Astrocyte (in vitro differentiated cells and primary cell): Measurements from ENCODE around the gene CTNNBIP1. TPM values are rescaled to one million over a fixed set of nuclear protein-coding genes. Genes with fewer than 3 reads are reported as not detected.

Experiments used
- DNase-seq: peaks from one replicate; pipeline ENCODE4 v3.0.0-alpha.2; 2010; ENCODE audit warnings: low read depth
- FAIRE-seq: peaks from 2 replicates; lab custom pipeline; 2011; peaks lifted over from hg19 to GRCh38; lab: Jason Lieb, UNC
- H2AFZ ChIP-seq: 2 replicates; pipeline ENCODE4 v1.6.0; 2012; ENCODE audit warnings: low read depth, low read length, inconsistent platforms
- H3K27ac ChIP-seq: 2 replicates; pipeline ENCODE4 v1.5.1; 2011; ENCODE audit warnings: low read depth, low read length, inconsistent platforms
- H3K27me3 ChIP-seq: 2 replicates; pipeline ENCODE4 v1.6.0; 2011; ENCODE audit warnings: low read length, inconsistent platforms; ENCODE audit not compliant: insufficient read depth
- H3K36me3 ChIP-seq: 2 replicates; pipeline ENCODE4 v1.5.1; 2011; ENCODE audit warnings: low read length, inconsistent platforms; ENCODE audit not compliant: insufficient read depth
- H3K4me1 ChIP-seq: 2 replicates; pipeline ENCODE4 v1.5.1; 2011; ENCODE audit warnings: low read length, inconsistent platforms; ENCODE audit not compliant: insufficient read depth
- H3K4me2 ChIP-seq: 2 replicates; pipeline ENCODE4 v1.6.0; 2012; ENCODE audit warnings: low read length, inconsistent platforms
- H3K4me3 ChIP-seq: 2 replicates; pipeline ENCODE4 v1.5.1; 2011; ENCODE audit warnings: low read depth, mild to moderate bottlenecking, low read length, inconsistent platforms; ENCODE audit not compliant: insufficient read depth
- H3K79me2 ChIP-seq: 2 replicates; pipeline ENCODE4 v1.6.0; 2012; ENCODE audit warnings: mild to moderate bottlenecking, low read length, inconsistent platforms; ENCODE audit not compliant: insufficient read depth
- H3K9ac ChIP-seq: 2 replicates; pipeline ENCODE4 v1.6.0; 2012; ENCODE audit warnings: mild to moderate bottlenecking, low read length, inconsistent platforms
- H3K9me3 ChIP-seq: 2 replicates; pipeline ENCODE4 v1.5.1; 2012; ENCODE audit warnings: low read depth, mild to moderate bottlenecking, low read length, inconsistent platforms; ENCODE audit not compliant: insufficient read depth
- H4K20me1 ChIP-seq: 2 replicates; pipeline ENCODE4 v1.6.0; 2012; ENCODE audit warnings: low read length, inconsistent platforms; ENCODE audit not compliant: insufficient read depth
- H3K27ac Mint-ChIP-seq: one replicate; pipeline ENCODE4 v1.8.0; 2021; ENCODE audit warnings: mild to moderate bottlenecking, mixed read lengths; ENCODE audit not compliant: unreplicated experiment
- H3K27me3 Mint-ChIP-seq: one replicate; pipeline ENCODE4 v1.8.0; 2021; ENCODE audit warnings: low read depth, mixed read lengths; ENCODE audit not compliant: unreplicated experiment
- H3K36me3 Mint-ChIP-seq: one replicate; pipeline ENCODE4 v1.8.0; 2021; ENCODE audit warnings: low read depth, mixed read lengths; ENCODE audit not compliant: unreplicated experiment
- H3K4me1 Mint-ChIP-seq: one replicate; pipeline ENCODE4 v1.8.0; 2021; ENCODE audit warnings: low read depth, mixed read lengths; ENCODE audit not compliant: unreplicated experiment
- H3K4me3 Mint-ChIP-seq: one replicate; pipeline ENCODE4 v1.8.0; 2021; ENCODE audit warnings: mild to moderate bottlenecking, moderate library complexity, mixed read lengths; ENCODE audit not compliant: unreplicated experiment
- H3K9me3 Mint-ChIP-seq: one replicate; pipeline ENCODE4 v1.8.0; 2021; ENCODE audit warnings: mild to moderate bottlenecking, mixed read lengths; ENCODE audit not compliant: unreplicated experiment
- EZH2 ChIP-seq: IDR thresholded peaks from 2 replicates; pipeline ENCODE4 v1.6.1; 2012; ENCODE audit warnings: mild to moderate bottlenecking, low read length, inconsistent platforms; ENCODE audit not compliant: insufficient read depth
- total RNA-seq: library from RNA; stranded (reverse); gene quantifications from 2 replicates; pipeline ENCODE4 v1.2.1, GENCODE V29; 2021
- TF ChIP-seq, protein P1 (sequence below): IDR thresholded peaks from 2 replicates; pipeline ENCODE4 v1.5.1; 2011; ENCODE audit warnings: low read depth, mild to moderate bottlenecking, inconsistent platforms, low read length, moderate library complexity; ENCODE audit not compliant: insufficient read depth

Gene CTNNBIP1
- total RNA-seq, 1 donor from 2014 or later, result 53.7 TPM

DNA sequence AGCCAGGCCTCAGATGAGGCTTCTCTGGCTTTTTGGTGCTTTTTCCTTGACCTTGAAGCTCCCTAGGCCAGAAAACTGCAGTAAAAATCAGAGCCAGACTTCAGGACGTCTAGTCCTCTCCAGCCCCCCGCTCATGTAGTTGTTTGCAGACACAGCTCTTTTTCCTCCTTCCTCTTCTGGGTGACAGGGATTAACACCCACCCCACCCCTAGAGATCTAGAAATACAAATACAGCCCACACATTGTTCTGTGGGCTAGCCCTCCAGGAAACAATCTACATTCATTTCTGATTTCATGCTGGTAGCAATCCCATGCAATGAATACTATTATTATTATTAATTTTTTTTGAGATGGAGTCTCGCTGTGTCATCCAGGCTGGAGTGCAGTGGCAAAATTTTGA, 76.4 kb downstream of the CTNNBIP1 start:
- Histone ChIP-seq H3K79me2 (no peaks in the 10 kb centered on the region), H3K4me3 (no peak overlapping the region), H3K9me3 (no peaks in the 10 kb centered on the region), H3K36me3 (no peaks in the 10 kb centered on the region), H3K4me1 (peaks cover 10% of the 10 kb centered on the region), H2AFZ (no peak overlapping the region), H3K27ac (no peak overlapping the region), H4K20me1 (no peaks in the 10 kb centered on the region), H3K4me2 (no peak overlapping the region), H3K27me3 (no peaks in the 10 kb centered on the region), H3K9ac (no peak overlapping the region)
- DNase-seq, result no peak
- H3K27me3 Mint-ChIP-seq, result peaks cover 12% of the 10 kb centered on the region
- FAIRE-seq, result no peak
- H3K36me3 Mint-ChIP-seq, result no peaks in the 10 kb centered on the region
- TF ChIP-seq EZH2, result no peak
- TF ChIP-seq, protein P1, sequence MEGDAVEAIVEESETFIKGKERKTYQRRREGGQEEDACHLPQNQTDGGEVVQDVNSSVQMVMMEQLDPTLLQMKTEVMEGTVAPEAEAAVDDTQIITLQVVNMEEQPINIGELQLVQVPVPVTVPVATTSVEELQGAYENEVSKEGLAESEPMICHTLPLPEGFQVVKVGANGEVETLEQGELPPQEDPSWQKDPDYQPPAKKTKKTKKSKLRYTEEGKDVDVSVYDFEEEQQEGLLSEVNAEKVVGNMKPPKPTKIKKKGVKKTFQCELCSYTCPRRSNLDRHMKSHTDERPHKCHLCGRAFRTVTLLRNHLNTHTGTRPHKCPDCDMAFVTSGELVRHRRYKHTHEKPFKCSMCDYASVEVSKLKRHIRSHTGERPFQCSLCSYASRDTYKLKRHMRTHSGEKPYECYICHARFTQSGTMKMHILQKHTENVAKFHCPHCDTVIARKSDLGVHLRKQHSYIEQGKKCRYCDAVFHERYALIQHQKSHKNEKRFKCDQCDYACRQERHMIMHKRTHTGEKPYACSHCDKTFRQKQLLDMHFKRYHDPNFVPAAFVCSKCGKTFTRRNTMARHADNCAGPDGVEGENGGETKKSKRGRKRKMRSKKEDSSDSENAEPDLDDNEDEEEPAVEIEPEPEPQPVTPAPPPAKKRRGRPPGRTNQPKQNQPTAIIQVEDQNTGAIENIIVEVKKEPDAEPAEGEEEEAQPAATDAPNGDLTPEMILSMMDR, result no peak
- H3K27ac Mint-ChIP-seq, result no peak overlapping the region
- no peak overlapping the region for H3K4me3 Mint-ChIP-seq
- peaks cover 1% of the 10 kb centered on the region for H3K4me1 Mint-ChIP-seq
- H3K9me3 Mint-ChIP-seq, result no peaks in the 10 kb centered on the region

DNA sequence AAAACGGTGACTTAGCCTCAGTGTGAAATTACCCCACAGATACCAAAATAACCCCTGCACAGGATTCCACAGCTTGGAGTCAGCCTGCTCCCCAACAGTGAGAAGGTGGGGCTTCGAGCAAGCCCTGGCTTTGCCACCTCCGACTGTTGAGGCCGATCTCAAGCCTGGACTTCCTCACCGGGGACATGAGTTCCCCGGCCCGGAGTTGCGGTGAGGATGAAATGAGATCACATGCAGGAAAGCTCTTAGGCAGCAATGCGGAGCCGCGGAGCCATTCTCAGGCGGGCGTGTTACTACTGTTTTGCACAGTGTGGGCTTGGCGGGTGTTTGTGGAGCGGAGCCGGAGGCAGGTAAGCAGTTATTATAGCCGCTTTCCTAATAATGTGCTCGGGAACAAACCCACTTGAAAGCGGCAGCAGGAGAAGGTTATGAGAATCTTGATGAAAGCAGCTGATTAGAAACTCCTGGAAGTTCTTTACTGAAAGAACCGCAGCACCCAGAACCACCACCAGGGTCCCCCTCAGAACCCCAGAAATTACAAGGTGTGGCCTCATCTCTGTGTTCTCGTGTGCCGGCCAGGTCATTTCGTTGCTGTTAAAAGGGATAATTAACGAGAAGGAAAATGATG, 82.4 kb downstream of the CTNNBIP1 start:
- FAIRE-seq, result no peak
- Histone ChIP-seq H3K36me3 (no peaks in the 10 kb centered on the region), H3K9ac (no peak overlapping the region), H3K9me3 (no peaks in the 10 kb centered on the region), H3K4me3 (no peak overlapping the region), H4K20me1 (peaks cover 5% of the 10 kb centered on the region), H3K27me3 (no peaks in the 10 kb centered on the region), H3K79me2 (peaks cover 5% of the 10 kb centered on the region), H3K4me1 (peaks cover 22% of the 10 kb centered on the region), H3K4me2 (no peak overlapping the region), H3K27ac (no peak overlapping the region), H2AFZ (no peak overlapping the region)
- H3K4me3 Mint-ChIP-seq, result no peak overlapping the region
- DNase-seq, result no peak
- H3K27me3 Mint-ChIP-seq, result no peaks in the 10 kb centered on the region
- H3K4me1 Mint-ChIP-seq, result peaks cover 26% of the 10 kb centered on the region
- TF ChIP-seq, protein P1, result peak; percentile 26
- no peak for TF ChIP-seq EZH2
- H3K27ac Mint-ChIP-seq, result no peak overlapping the region
- H3K9me3 Mint-ChIP-seq, result no peaks in the 10 kb centered on the region
- H3K36me3 Mint-ChIP-seq, result no peaks in the 10 kb centered on the region

DNA sequence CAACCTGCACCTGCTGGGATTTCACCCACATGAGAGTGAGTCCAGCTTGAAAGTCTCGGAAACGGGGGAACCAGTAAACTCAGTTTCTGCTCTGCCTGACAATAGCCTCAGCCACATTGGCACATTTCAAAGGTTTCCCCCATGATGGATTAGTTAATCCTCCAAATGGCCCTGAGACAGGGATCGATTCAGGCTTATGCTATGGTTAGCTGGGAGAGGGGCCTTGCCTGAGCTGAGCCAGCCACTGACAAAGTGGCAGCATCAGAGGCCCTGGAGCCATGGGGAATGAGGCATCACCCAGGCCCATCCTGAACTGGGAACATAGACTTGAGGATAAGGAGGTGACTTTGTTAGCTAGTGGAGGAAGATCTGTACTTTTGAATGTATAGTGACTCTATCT, 83.5 kb downstream of the CTNNBIP1 start:
- Histone ChIP-seq H3K4me1 (peaks cover 33% of the 10 kb centered on the region), H3K4me3 (no peak overlapping the region), H3K9me3 (no peaks in the 10 kb centered on the region), H3K4me2 (no peak overlapping the region), H3K27me3 (no peaks in the 10 kb centered on the region), H3K27ac (no peak overlapping the region), H3K36me3 (no peaks in the 10 kb centered on the region), H2AFZ (no peak overlapping the region), H3K79me2 (peaks cover 16% of the 10 kb centered on the region), H4K20me1 (peaks cover 15% of the 10 kb centered on the region), H3K9ac (no peak overlapping the region)
- H3K4me3 Mint-ChIP-seq, result no peak overlapping the region
- H3K36me3 Mint-ChIP-seq, result no peaks in the 10 kb centered on the region
- H3K27ac Mint-ChIP-seq, result peak overlapping the region; percentile 34
- peaks cover 29% of the 10 kb centered on the region for H3K4me1 Mint-ChIP-seq
- H3K27me3 Mint-ChIP-seq, result no peaks in the 10 kb centered on the region
- TF ChIP-seq, protein P1, result no peak
- no peak for TF ChIP-seq EZH2
- no peaks in the 10 kb centered on the region for H3K9me3 Mint-ChIP-seq
- DNase-seq (no peak), FAIRE-seq (no peak)
